Stimulated activated CD4-positive, alpha-beta T cell treated with anti-CD3 and anti-CD28 coated beads, Interleukin-12 subunit alpha, Interleukin-12 subunit beta, amount 100 ng/mL, for 24 hours (primary cell): ENCODE measurements around the gene GPR137B.
"Not testable (repeated sequence)": the region's sequence is repeated elsewhere in the genome, so short reads cannot be mapped to it uniquely, and the experiment has no call there.

Experiments
- DNase-seq, 2 experiments: peaks; one replicate each; pipeline ENCODE4 v3.0.0-alpha.2; 2020; ENCODE audit warnings: low read depth in 2 of 2

The GPR137B gene

DNA sequence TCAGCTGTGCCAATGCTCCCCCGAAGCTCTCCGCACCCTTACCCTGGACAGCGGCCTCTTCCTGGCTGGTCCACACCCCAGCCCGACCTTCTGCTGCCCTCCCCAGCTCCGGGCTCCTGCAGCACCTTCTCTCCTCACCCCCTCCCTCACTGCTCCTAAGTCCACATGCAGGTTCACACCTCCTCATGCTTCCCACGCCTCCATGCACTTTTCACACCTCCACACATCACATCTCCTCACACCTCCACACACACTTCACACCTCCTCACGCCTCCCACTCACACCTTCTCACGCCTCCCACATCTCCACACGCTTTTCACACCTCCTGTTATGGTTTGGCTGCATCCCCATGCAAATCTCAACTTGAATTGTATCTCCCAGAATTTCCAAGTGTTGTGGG lies 18.9 kb downstream of the GPR137B start:
- no peak for DNase-seq

DNA sequence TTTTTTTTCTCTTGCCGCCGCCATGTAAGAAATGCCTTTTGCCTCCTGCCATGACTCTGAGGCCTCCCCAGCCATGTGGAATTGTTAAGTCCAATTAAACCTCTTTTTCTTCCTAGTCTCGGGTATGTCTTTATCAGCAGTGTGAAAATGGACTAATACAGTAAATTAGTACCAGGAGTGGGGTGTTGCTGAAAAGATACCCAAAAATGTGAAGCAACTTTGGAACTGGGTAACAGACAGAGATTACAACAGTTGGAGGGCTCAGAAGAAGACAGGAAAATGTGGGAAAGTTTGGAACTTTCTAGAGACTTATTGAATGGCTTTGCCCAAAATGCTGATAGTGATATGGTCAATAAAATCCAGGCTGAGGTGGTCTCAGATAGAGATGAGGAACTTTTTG lies 19.4 kb downstream of the GPR137B start:
- not testable (repeated sequence) for DNase-seq

DNA sequence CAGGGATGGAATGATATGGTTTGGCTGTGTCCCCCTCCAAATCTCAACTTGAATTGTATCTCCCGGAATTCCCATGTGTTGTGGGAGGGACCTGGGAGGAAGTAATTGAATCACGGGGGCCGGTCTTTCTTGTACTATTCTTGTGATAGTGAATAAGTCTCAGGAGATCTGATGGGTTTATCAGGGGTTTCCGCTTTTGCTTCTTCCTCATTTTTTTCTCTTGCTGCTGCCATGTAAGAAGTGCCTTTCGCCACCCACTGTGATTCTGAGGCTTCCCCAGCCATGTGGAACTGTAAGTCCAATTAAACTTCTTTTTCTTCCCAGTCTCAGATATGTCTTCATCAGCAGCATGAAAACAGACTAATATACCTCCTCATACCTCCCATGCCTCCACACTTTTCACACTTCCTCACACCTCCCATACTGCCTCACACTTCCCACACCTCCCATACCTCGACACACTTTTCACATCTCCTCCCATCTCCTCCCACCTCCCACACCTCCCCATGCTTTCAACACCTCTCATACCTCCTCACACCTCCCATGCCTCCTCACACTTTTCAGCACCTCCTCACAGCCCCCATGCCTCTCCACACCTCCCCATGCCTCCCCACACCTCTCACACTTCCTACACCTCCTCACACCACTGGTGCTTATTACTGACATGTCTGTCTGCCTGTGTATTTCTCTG lies 21.3 kb downstream of the GPR137B start:
- DNase-seq: no peak

DNA sequence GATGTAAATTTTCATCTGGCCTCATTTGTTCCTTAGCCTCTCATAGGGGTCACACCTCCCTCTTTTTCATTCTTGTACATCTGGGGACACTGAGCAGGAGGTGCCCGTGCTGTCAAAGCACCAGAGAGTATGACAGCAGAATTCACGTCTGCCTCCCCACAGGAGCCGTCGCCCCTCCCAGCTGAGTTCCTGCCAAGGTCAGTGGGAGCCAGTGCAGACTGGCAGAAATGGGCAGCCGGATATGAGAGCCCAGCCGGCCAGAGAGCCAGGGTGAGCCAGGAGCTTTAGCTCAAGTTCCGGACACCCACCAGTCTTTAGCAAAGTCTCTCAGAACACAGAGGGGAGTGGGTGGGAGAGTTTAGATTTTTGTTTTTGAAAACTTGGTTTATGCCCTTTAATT lies 21.9 kb downstream of the GPR137B start:
- DNase-seq: no peak

DNA sequence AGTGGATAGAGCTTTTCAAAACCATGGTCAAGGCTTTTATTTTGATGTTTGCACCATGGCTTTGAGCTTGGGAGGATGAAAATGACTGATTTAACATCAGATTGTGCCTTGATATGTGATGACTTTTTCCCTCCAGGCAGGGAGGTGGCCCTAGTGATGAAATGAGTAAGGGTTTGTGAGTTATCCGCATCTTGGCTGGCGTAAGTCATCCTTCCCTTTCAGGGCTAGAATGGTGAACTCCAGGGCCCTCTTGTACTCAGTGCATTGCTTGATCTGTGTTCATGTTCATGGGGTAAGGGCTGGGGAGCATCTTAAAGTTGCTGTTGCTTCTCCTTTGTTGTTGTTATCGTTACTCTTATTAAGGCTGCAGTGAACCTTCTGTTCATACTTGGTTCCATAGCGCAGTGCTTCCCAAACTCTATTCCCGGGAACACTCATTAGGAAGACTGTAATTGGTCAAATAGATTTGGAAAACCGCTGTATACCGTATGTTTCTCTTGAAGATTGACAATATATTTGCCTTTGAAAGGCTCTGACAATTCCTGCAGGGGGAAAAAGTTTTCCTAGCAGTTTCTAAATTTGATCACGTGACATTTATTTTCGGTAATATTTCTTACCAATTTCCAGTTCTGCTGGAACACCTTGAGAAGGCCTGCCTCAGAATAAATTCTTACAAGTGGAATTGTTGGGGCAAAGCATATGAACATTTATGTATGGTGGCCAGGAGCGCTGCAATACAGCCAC lies 23.1 kb downstream of the GPR137B start:
- no peak for DNase-seq

DNA sequence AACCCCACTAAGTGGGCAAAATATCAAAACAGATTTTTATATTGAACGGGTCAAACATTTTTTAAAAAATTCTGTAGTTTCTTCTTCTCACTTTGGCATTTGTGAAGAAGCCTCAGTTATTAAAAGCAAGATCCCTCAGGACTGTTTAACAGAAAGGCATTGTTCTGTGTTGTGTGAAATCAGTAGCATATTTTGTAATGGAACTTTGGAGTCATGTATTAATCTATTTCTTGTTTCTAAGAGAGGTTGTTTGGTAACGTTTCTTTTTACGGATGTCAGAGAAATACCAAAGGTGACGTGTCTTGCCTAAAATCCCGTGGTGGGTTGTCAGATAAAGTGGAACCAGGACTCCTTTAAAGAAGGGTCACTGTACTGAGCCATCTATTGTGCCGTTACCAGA lies 23.7 kb downstream of the GPR137B start:
- no peak for DNase-seq

DNA sequence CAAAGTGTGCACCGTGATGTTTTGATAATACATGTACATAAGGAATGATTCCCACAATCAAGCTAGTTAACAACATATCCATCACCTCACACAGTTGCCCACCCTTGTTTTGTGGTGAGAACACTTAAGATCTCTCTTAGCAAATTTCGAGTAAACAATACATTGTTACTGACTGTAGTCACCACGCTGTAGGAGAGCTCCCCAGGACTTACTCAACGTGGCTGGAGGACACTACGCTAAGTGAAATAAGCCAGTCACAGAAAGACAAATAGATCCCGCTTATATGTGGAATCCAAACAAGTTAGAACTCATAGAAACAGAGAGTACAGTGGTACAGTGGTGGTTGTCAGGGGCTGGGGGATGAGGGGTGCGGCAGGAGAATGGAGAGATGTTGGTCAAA lies 24.8 kb downstream of the GPR137B start:
- no peak for DNase-seq

DNA sequence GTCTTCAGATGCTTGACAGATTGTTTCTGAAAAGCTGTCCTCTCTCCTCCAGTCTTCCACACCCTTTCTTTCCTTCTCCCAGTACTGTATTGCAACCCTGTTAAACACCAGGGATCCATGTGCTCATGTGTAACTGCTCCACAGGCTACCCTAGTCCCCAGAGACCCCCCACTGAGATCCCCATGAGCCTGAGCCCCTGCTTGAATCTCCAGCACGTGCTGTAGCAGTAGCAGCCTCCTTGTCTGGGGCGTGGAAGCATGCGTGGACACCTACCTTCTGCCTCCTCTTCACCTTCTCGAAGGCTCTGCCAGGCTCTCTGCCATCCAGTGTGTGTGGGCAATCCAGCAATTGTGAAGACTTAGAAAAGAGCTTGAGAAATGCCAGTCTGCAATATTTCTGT lies 25.2 kb downstream of the GPR137B start:
- DNase-seq: no peak

DNA sequence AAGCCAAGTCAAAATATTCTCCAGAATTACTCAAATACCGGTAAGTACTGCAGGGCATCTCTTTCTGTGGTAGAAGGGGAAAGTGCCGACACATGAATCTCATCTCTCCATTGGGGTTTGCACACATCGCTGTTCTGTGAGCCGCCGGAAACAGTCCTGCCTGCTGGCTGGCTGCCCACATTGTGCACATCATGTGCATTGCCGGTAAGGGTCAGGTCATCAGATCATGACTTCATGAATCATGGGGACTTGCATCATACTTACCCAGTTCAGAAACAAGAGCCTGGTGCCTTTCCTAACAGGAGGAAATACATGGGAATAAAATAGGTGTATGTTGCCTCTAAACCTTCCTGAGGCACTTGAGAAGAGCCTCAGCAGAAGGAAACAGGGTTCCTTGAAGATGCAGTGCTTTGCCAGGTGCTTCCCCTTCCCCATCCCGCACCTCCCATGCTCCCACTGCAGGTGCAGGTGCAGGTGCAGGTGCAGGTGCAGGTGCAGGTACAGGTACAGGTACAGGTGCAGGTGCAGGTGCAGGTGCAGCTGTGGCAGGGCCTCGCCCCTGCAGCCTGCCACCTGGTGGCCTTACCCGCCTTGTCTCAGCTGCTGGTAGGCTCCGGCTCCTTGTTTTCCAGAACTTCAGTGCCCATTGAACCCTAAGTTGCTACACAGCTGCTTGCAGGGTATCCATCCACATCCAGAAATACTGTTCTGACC lies 26.5 kb downstream of the GPR137B start:
- DNase-seq: no peak

DNA sequence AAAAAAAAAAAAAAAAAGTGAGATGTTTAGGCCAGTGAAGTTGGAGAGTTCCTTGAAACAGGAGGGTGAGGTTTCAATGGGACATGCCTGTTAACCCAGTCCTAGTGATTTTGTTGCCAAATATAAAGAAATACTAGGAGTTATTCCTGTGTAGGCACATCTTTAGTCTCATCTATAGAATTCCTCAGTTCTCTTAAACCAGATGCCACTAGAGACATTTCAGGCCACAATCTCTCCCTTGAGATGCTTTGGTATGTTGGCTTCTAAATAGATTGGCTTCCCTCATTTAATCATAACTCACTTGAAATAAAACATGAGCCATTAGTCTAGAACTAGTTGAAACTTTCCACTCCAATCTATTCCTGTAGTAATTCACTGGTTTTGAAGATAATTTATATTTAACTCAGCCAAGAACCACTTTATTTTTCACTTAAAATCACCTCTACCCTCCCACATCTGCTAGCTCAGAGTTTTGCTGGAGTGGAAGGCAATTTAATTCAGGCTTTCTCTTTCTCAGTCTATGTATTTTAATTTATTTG lies 29.8 kb downstream of the GPR137B start:
- DNase-seq: no peak

DNA sequence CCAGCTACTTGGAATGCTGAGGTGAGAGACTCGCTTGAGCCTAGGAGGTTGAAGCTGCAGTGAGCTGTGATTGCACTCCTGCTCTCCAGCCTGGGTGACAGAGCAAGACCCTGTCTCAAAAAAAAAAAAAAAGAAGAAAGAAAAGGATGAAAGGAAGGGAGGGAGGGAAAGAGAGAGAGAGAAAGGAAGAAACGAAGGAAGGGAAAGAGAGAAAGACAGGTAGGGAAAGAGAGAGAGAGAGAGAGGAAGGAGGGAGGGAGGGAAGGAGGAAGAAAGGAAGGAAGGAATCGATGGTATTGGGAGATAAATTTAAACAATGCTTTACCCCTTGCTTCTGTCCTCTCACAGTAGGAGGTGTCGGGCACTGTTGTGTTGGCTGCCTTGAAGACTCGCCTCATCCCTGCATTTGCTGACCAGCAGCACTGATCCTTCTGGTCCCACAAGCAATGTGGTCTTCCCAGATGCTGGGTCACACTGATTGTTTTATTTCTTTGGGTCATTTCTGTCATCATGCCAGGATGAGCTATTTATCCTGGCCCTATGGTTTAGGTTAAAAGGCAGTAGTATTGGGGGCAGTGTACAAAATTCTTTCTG lies 30.9 kb downstream of the GPR137B start:
- DNase-seq: no peak

DNA sequence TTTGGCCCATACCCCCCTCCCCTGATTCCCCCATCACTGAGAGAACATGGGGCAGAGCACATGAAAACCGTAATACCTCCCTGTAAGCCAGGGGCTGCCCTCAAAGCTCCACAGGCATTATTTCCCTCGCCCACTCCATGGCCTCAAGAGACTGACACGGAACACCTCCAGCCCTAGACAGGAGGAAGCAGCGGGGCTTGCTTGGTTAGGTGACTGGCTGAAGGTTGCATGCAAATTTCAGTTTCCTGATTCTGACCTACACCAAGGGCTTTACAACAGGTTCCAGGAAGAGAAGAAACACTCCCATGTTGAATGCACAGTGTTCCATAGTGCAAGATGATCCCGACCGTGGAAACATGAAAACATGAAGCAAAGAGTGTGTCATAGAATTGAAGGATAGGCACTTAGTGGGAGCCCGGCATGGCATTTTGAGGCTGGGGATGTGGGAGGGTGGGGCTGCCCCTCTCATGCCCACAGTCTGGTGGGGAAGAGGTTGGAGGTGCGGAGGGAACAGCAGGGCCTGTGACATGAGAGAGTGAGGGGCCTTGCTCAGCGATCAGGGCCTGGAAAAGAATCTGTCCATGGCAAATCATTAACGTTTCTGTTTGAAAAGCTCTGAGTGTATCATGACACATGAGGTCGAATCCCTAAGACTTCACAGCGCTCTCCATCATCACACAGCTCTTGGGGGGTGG lies 33.5 kb downstream of the GPR137B start:
- DNase-seq: no peak

DNA sequence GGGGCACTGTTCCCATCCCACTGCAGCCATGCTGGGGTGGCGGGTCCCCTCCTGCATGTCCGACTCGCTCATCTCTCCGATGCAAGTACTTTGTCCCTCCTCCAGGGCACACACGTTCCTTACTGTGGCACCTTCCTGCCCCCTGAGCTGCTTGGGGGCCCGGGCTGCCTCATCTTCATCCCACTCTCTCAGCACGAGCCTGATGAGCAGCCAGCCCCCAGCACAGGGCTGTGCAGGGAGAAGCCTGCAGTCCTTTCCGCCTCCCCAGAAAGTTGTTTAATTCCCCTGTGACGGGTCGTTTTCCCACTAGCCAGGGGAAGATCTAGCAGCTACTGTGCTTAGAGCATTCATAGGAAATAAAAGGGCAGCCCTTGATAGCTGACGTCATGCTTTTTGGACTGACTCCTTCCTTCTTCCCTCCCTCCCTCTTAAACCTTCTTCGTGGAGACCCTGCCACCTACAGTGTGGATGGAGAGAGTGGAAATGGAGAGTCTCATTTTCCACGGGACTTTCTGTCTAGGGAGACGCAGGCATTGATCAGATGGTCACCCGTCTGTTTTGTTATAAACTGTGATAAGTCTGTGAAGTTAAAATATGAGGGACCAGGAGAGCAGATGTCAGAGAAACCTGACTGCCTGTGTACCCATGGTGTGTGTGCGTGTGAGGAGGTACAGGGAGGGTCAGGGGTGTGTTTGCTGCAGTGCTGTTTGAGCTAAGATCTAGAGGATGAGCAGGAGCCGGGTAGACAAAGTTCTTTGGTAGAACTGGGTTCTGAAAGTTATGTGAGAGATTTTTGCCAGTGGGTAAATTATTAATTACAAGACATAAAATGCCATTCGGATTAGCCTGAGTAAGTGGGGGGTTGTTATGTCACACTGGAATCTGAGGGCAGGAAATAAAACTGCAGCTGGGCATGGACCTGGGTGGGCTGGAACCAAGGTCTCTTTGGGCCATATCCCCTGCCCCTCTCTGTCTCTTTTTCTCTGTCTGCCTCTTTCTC lies 34.3 kb downstream of the GPR137B start:
- DNase-seq: no peak

DNA sequence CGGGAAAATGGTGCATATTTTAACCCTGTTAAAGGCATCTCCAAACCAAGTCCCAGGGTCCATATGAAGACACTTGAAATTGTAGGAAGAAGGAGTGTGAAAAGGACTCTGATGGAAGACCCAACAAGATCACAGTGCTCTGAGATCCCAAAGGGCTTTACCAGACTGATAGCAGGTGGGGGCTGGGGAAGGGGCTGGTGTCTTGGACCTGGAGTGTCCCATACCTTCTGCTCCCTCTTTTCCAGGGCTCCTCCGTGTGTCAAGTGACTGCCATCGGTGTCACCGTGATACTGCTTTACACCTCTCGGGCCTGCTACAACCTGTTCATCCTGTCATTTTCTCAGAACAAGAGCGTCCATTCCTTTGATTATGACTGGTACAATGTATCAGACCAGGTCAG lies 37.3 kb downstream of the GPR137B start:
- DNase-seq: no peak

DNA sequence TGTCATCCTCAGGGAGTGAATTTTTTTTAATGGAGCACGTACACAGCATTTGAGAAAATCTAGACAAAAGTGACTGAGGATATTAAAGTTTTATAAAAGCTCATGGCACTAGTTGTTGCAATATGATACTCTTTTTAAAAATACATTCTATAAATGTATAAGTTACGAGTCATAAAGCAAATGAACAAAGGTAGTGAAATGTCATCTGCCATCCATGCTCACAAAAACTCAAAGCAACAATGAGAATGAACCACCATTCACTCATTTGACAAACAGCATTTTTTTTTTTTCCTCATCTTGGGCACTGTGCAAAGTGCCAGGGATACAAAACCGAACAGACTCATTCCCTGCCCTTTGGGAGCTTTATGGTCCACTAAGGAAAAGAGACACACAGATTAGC lies 38.7 kb downstream of the GPR137B start:
- DNase-seq: no peak

DNA sequence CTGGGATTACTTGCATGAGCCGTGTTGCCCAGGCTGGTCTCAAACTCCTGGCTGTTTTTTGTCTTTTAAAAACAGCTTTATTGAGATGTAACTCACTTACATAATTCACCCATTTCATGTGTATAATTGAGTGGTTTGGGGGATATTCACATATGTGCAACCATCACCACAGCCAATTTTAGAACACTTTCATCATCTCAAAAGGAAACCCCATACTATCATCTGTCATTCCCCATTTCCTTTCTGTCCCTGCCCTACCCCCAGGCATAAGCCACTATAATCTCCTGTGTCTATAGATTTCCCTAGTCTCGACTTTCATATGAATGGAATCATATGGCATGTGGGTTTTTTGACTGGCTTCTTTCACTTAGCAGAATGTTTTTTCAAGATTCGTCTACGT lies 43.3 kb downstream of the GPR137B start:
- no peak for DNase-seq

DNA sequence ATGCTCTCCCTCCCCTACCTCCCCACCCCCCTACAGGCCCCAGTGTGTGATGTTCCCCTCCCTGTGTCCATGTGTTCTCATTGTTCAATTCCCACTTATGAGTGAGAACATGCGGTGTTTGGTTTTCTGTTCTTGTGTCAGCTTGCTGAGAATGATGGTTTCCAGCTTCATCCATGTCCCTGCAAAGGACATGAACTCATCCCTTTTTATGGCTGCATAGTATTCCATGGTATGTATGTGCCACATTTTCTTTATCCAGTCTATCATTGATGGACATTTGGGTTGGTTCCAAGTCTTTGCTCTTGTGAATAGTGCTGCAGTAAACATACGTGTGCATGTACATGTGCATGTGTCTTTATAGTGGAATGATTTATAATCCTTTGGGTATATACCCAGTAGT lies 44.1 kb downstream of the GPR137B start:
- DNase-seq: not testable (repeated sequence)

DNA sequence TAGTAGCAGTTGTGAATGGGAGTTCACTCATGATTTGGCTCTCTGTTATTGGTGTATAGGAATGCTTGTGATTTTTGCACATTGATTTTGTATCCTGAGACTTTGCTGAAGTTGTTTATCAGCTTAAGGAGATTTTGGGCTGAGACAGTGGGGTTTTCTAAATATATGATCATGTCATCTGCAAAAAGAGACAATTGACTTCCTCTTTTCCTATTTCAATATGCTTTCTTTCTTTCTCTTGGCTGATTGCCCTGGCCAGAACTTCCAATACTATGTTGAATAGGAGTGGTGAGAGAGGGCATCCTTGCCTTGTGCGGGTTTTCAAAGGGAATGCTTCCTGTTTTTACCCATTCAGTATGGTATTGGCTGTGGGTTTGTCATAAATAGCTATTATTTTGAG lies 45.7 kb downstream of the GPR137B start:
- not testable (repeated sequence) for DNase-seq

DNA sequence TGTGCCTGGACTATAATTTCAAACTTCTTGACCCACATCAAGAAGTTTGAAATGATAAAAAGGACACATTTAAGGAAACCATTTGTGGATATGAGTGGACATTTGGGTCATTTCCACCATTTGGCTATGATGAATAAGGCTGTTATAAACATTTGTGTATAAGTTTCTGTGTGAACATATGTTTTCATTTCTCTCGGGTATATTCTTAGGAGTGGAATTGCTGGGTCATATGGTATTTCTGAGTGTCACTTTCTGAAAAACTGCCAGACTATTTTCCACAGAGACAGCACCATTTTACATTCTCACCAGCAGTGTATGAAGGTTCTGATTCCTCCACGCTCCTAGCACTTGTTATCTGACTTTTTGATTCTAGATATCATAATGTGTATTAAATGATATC lies 50.8 kb downstream of the GPR137B start:
- no peak for DNase-seq

DNA sequence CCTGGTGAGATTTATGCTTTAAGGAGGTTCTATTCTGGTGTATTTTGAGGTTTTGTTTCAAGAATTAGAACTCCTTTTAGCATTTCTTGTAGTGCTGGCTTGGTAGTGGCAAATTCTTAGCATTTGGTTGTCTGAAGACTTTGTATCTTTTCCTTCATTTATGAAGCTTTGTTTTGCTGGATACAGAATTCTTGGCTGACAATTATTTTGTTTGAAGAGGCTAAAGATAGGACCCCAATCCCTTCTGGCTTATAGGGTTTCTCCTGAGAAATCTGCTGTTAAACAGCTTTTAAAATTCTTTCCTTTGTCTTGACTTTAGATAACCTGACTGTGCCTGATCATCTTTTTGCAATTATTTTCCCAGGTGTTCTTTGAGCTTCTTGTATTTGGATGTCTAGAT lies 58.6 kb downstream of the GPR137B start:
- DNase-seq: no peak
